Stimulated activated CD8-positive, alpha-beta memory T cell treated with anti-CD3 and anti-CD28 coated beads, Interleukin-7, amount 100 ng/mL, for 4 hours (primary cell): ENCODE measurements around the gene MTMR10.

ENCODE experiments used
- DNase-seq, 2 donors: peaks; one replicate each; pipeline ENCODE4 v3.0.0-alpha.2; 2020; ENCODE audit warnings: low read depth in 2 of 2

Gene MTMR10, protein sequence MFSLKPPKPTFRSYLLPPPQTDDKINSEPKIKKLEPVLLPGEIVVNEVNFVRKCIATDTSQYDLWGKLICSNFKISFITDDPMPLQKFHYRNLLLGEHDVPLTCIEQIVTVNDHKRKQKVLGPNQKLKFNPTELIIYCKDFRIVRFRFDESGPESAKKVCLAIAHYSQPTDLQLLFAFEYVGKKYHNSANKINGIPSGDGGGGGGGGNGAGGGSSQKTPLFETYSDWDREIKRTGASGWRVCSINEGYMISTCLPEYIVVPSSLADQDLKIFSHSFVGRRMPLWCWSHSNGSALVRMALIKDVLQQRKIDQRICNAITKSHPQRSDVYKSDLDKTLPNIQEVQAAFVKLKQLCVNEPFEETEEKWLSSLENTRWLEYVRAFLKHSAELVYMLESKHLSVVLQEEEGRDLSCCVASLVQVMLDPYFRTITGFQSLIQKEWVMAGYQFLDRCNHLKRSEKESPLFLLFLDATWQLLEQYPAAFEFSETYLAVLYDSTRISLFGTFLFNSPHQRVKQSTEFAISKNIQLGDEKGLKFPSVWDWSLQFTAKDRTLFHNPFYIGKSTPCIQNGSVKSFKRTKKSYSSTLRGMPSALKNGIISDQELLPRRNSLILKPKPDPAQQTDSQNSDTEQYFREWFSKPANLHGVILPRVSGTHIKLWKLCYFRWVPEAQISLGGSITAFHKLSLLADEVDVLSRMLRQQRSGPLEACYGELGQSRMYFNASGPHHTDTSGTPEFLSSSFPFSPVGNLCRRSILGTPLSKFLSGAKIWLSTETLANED

DNA sequence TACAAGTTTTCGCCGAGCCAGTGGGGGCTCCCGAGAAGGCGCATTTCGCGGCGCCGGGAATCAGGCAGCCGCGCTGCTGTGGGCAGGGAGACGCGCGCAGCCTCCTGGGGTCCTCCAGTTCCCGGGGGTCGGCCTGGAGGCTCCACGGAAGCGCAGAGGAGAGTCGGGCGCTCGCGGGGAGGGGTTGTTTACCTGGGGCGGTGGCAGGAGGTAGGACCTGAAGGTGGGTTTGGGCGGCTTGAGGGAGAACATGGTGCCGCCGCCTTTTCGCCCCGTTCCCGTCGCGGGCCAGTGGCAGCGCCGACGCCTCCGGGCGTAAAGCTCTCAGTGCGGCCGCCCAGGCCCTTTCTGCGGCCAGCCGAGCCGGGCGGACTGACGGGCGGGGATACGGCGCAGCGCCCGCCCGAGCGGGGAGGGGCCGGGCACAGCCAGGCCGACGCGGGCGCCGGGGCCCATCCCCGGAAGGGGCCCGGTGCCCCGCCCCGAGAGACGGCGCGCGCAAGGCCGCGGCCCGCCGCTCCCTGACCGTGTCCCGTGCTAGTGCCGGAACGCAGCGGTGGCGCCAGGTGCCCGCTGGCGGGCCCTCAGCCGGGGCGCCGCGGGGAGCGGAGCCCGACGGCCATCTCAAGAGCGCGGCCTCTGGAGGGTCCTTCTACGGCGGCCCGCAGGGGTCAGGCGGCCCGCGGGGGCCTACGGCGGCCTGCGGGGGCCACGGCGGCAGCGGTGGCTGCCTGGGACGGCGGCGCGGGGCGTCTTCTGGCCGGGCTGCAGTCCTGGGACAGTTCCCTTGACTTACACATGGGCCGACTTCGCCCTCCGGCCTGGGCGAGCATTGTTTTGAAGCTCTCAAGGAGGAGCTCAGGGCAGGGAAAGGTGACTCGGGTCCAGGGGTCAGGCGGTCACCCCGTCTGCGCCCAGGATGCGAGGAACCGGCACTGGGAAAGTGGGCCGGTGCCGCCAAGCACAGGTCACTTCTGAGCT lies at the start of gene MTMR10:
MTMR10 (minus strand) TSS at position 374 of the 981 bp plus-strand sequence; CDS start at position 252, 122 bp downstream.
- DNase-seq: peak; percentile 13 to 70

DNA sequence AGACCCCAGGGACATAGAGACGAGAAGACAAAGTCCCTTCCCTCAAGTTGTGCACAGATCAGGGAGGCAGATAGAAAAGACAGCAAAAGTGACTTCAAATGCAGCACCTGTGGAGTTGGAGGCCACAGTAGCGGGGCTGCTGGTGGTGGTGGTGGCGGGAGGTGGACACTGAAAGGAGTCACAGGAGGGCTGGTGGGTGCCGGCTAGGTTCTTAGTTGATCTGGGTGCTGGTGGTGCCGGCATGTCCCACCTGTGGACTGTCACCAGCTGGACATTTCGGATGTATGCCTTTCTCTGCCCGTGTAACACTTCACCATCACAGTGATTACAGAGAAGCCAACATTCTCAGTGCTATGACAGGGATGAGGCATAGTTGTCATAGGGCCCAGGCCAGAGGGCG lies 49.2 kb upstream of the MTMR10 start:
- DNase-seq: no peak

DNA sequence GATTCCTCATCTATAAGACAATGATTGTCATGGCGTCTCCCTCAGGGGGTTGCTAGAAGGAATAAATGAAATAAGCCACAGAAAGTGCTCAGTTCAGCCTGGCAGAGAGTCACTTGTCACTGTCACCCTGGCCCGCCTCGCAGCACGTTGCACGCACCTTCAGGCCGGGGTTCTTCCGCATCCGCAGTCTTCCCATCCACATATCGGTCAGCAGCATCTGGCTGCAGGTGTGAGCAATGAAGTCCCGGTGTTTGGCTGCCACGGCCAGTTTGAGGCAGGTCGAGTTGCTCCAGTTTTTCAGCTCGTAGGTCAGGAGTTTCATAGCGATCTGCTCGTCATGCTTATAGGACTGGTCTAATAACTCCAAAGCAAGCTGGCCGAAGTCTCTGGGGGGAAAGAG lies 48.5 kb upstream of the MTMR10 start:
- DNase-seq: no peak

GRCh38 chr15:31037731-31038477 lies 46.5 kb upstream of the MTMR10 start:
- no peak for DNase-seq

- no peak for DNase-seq
These were observed 45.4 kb upstream of the MTMR10 start for GRCh38 chr15:31036783-31037182.

DNA sequence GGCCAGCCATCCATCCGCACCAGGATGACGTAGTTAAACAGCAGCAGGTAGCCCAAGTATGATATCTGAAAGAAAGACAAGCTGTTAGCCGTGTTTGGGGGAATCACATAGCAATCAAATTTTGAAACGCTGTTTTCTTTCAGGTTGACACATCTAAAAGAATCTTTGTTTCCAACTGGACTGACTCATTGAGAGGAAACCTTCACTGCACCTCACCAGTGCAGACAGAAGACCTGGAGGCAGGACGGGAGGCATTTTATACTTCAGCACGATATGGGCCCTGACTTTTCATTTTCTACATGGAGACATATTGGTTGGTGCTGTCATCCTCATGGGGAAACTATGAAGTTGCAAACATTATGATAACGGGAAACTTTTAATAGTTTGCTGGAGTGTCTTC lies 44.2 kb upstream of the MTMR10 start:
- DNase-seq: no peak

DNA sequence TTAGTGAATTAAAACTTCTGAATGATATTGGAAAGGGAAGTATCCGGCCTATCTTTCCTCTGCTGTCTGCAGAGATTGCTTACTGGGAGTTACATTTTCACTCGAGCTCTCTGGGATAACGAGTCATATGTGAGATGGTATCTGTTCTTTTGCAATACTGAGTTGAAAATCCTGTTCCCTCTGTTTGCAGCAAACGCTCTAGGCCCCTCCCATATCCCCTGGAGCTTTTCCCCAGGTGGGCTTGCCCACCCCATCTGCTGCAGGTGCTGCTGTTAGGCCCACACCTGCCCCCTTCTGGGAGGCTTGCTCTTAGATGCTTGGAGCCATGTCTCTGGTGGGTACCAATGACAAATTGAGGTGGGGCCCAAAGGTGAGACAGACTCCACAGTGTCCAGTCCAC lies 42.7 kb upstream of the MTMR10 start:
- DNase-seq: no peak

DNA sequence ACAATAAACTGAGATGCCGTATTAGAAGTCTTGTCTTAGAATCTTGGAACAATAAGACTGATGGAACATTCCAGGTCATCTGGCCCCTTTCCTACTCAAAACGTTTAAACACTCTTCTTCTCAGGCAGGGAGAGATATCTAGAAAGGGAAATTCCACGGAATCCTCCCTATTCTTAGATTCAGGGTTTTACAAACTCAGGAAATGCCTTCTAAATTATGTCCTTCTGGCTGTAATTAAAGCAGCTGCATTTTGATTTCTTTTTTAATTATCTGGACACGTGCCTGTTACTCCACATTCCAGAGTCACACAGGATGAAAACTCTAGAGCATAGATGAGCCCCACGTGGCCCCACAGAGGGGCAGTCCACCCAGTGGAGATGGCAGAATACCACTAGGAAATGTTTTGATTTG lies 41.5 kb upstream of the MTMR10 start:
- DNase-seq: no peak

- no peak for DNase-seq
These were observed 40.1 kb upstream of the MTMR10 start for GRCh38 chr15:31031471-31032067.

DNA sequence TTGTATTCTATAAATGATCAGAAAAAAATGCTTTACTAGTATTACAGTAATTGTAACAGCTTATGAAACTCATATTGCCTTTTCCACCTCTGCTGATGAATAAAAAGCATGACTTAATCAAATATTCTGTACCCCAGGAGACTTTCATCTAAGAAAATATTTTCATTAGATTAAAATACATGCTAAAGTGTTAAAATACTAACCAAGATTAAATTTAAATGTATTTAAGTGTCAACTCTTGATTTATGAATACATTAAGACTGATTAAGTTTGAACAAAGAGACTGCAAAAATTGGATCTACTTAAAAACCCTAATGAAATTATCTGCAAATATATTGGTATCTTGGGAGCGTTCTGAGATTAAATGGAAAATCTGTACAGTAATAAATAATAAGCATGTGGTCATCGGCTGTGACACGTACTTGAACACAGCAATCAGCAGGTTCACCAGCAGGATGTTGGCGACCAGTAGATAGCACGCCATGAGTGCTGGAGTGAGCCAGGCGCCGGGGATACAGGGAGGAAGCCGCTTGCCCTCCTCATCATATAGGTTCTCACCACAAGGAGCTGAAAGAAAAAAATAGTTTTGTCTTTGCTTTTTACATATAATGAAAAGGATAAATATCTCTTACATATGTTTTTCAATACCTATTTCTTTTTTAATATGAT lies 36.6 kb upstream of the MTMR10 start:
- DNase-seq: no peak

DNA sequence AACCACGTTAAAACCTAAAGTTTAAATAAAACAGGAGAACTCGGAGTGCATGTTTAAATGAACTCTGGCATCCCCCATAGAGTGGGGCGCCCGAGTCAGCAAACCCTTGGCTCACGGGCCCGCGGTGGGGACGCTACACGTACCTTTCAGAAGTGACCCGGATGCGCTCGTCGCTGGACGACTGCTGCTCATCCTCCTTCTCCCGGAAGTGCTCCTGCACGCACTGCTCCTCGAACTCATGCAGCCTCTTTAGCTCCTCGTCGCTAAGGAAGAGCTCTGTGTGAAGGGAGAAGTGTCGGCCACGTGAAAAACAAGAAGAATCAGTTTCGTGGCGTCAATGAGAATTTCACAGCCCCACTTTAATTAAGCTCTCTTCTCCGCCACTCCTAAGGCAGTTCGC lies 34.6 kb upstream of the MTMR10 start:
- DNase-seq: no peak

- no peak for DNase-seq
These were observed 33.6 kb upstream of the MTMR10 start for GRCh38 chr15:31024979-31025378.

DNA sequence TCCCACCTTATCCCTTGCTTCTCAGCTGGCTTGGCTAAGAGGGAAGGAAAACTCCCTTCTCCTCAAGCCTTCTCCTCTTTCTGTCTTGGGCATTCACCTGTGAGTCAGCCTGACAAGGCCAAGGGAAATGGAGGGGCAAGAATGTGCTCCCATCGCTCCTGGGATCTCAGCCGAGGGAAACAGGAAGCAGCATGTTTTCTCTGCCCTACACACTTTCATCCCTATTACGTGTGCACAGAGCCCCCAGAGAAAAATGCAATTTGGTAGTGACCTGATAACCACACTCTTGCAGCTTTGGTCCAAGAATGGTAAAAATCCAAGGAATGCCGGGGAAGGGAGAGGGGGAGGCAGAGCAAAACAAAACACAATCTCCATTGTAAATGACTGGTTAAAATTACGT lies 32.9 kb upstream of the MTMR10 start:
- no peak for DNase-seq

DNA sequence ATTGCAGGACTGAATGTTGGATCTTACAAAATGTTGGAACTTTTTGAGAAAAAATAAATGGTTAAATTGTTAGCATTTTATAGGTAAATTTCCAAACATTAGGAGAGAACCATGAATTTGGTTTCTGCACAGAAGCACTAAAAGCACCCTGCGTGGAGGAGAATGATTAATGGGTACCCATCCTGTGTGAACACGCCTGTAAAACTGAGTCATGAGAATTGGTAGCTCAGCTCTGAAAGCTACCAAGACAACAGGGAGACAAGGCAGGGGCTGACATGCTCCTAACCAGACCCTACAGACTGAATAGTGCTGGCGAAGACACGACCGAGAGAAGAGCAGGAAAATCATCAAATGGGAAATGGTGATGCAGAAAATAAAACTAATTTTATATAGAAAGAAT lies 32.4 kb upstream of the MTMR10 start:
- no peak for DNase-seq

DNA sequence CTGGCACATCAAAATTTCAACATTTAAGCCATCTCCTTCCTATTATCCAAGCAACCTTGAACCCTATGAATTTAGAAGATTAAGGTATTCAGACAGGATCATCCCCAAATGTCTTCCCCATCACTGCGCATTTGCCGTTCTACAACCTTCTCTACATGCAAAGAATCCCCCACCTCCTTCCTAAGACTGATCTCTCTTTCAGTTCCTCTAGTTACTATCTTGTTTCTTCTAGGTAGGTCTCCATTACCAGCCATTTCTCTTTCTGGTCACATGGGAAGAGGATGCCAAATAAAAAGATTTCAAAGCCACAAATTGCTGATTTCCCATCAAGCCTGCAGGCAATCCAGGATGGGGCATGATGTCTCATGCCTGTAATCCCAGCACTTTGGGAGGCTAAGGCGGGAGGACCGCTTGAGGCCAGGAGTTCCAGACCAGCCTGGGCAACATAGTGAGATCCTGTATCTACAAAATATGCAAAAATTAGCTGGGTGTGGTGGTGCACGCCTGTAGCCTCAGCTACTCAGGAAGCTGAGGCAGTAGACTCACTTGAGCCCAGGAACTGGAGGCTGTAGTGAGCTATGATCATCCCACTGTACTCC lies 29.7 kb upstream of the MTMR10 start:
- no peak for DNase-seq

GRCh38 chr15:31020542-31020941 lies 29.1 kb upstream of the MTMR10 start:
- DNase-seq: no peak

DNA sequence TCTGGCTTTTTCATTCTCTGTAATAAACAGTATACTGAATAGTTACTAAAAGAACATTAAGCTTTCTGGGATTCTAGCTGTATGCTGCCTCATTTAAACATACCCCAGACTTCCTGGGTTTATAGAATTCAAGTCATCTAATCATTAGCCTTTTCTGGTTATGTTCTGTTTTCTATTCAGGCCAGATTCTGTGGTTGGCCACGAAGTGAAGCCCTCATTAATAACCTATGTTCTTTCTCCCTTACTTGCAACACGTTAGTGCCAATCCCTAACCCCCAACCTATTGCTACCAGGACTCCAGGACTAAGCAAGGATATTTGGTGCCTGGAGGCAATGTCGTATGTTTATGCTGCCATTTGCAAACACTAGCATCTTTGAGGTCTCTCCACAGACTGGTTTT lies 28.6 kb upstream of the MTMR10 start:
- no peak for DNase-seq

DNA sequence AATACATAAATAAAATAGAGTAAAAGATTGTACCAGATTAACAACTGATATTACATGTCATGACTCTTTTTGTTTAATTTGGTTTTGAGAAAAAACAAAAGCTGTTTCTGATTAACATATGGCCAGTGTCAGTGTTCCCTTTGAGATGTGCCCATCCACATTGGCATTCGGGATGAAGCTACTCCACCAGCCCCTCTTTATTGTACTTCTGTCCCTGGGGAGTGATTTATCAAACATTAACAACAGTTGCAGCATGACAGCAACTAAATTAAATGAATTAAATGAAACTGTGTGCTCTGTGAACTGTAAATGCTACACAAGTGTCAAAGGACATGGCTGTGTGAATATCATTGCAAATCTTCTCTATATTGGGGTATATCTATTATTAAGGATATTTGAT lies 25.9 kb upstream of the MTMR10 start:
- DNase-seq: no peak

DNA sequence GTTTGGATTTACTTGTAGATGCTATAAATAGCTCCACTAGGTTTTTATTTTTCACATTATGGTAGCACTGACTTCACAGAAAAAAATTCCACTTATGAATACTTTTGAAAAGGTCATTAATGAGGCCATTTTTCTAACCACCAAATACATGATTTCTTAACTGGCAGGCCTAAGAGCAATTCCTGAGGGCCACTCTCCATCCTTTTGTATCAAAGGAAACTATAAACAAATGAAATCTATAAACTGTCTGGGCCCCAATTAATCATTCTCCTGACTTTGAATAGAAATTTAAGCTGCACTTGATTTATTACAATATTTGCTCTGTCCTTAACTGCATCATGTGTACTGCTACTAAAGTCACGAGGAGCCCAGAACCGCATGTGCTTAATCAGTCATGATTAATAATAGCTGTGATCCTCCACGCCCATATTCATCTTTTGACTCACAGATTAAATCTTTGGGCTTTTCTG lies 25.1 kb upstream of the MTMR10 start:
- no peak for DNase-seq

- no peak for DNase-seq
These were observed 23.1 kb upstream of the MTMR10 start for GRCh38 chr15:31014608-31014925.
